ENCODE results near the gene BCL6B.
"Not testable (repeated sequence)": the region's sequence is repeated elsewhere in the genome, so short reads cannot be mapped to it uniquely, and the experiment has no call there.

The BCL6B gene, protein sequence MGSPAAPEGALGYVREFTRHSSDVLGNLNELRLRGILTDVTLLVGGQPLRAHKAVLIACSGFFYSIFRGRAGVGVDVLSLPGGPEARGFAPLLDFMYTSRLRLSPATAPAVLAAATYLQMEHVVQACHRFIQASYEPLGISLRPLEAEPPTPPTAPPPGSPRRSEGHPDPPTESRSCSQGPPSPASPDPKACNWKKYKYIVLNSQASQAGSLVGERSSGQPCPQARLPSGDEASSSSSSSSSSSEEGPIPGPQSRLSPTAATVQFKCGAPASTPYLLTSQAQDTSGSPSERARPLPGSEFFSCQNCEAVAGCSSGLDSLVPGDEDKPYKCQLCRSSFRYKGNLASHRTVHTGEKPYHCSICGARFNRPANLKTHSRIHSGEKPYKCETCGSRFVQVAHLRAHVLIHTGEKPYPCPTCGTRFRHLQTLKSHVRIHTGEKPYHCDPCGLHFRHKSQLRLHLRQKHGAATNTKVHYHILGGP

DNA sequence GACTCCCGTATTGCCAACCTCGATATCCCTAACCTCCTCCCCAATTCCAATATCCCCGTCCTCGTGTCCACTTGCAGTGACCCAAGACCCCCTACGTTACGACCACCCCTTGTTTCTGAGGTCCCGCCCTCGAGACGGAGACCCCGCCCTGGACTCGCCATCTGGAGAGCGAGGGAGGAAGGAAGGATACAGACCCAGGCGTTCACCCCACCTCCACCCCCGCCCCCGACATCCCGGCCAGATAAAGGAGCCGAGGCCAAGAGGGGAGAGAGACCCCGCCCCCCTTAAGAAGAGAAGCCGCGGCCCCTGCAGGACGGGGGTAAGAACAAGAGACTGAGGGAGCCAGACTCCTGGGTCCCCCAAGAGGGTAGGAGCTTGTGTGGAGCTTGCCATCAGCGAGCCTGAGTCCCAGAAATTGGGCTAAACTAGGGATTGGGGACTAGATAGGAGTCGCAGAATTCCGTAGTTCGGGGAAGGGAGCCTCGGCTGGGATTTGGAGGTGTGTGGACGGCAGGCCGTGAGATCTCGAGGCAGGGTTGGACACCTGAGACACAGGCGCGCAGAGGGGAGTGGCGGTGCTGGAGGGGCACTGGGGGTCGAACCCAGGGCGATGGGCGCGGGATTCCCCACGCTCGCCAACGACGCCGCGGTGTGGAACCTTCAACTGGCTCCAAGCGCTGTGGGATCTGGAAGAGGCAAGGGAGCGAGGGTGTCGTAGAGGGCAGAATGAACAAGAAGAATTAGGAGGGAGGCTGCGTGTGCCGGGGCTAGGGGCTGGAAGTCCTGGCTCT, at the start of gene BCL6B:
BCL6B (plus strand) TSS at position 270 of the 791 bp plus-strand sequence. CDS start 622 bp downstream, outside the sequence.
- DNase-seq (ENCODE audit: low read depth in 2 of 2) = no peak

DNA sequence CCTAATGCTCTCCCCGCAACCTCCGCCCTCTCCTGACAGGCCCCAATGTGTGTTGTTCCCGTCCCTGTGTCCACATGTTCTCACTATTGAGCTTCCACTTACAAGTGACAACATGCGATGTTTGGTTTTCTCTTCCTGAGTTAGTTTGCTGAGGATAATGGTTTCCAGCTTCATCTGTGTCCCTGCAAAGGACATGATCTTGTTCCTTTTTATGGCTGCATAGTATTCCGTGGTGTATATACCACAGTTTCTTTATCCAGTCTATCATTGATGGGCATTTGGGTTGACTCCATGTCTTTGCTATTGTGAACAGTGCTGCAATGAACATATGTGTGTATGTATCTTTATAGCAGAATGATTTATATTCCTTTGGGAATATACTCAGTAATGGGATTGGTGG, 43.4 kb upstream of the BCL6B start:
- DNase-seq (ENCODE audit: low read depth in 2 of 2) = not testable (repeated sequence)

DNA sequence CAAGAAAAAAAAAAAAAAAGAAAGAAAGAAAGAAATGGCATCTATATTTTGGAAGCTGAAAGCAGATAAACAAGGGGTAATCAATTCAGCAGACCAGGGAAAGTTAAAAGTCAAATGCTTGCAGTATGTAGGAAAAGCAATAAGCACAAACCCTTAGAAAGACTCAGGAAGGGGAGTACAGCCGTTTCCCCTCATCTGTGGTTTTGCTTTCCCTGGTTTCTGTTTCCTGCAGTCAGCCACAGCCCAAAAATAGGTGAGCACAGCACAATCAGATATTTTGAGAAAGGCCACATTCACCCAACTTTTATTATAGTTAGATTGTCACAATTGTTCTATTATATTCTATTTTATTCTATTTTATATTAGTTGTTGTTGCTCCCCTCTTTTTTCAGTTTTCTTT, 41.4 kb upstream of the BCL6B start:
- no peak for DNase-seq (ENCODE audit: low read depth in 2 of 2)

DNA sequence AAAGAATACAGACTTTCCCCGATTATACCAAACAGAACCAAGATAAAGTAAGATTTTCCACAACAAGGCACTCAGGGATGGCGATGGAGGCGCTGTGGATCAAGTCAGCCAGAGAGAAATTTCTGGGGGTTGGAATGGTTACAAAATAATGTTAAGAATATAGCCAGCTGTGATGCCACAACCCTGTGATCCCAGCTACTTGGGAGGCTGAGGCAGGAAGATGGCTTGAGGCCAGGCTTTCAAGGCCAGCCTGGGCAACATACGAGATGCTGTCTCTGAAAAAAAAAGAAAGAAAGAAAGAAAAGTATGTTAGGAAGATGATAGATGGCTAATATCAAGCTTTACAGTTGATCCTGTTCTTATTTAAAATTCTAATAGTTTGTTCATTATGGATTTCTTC, 37.6 kb upstream of the BCL6B start:
- no peak for DNase-seq (ENCODE audit: low read depth in 2 of 2)

DNA sequence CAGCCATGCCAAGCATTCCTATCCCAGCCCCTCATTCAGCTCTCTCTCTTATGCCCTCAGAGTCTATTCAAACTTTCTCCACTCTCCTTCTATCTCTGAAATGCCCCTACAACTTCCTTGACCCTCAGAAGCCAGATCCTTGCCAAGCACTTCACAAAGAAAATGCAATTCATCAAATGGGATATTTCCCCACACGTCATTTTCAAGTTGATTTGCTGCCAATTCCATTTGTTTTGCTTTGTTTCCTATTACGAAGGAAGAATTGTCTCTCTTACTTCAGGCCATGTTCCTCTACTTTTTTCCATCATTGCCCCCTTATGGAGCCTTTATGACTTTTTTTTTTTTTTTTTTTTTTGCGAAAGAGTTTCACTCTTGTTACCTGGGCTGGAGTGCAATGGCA, 36.2 kb upstream of the BCL6B start:
- no peak for DNase-seq (ENCODE audit: low read depth in 2 of 2)

DNA sequence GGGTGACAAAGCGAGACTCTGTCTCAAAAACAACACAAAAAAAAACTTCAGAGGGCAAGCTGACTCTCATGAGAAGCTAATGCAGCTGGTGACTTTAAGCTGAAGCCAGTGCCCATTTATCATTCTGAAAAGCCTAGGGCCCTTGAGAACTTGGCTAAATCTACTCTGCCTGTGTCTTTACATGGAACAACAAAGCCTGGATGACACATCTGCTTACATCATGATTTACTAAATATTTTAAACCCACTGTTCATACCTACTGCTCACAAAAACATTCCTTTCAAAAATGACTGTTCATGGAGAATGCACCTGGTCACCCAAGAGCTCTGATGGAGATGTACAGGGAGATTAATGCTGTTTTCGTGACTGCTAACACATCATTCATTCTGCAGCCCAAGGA, 33.1 kb upstream of the BCL6B start:
- no peak for DNase-seq (ENCODE audit: low read depth in 2 of 2)

DNA sequence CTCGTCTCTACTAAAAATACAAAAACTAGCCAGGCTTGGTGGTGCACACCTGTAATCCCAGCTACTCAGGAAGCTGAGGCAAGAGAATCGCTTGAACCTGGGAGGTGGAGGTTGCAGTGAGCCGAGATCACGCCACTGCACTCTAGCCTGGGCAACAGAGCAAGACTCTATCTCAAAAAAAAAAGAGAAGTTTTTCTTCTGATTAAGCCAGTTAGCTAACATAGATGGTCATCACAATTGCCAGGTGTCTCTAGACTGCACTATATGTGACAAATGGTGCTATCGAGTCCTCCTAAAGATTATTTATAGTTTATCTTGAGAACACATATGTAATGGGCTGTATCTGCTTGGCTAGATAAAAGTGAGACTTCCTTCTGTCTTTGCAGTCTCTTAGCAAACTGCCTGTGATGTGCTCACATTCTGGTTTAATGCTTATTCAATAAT, 29.2 kb upstream of the BCL6B start:
- not testable (repeated sequence) for DNase-seq (ENCODE audit: low read depth in 2 of 2)

DNA sequence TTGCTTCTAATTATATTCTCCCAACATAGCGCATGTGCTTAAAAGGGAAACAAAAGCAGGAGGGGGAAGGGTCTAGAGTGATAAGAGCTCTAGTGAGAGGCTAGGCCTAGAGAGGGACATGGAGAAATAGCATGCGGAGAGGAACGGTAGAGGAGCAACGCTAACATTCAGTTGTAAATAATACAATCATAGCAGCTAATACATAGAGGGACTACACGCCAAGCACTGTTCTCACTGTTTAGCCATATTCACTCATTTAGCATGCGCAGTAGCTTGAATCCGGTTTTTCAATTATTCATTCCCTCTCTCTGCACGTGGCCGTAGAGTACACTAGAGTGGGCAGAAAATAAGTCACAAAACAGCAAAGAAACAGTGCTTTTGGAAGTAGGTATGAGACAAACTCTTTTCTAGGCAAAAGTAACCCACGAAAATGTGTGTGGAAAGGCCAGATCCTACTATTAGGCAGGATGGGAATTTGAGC, 28.7 kb upstream of the BCL6B start:
- DNase-seq (ENCODE audit: low read depth in 2 of 2) = no peak

DNA sequence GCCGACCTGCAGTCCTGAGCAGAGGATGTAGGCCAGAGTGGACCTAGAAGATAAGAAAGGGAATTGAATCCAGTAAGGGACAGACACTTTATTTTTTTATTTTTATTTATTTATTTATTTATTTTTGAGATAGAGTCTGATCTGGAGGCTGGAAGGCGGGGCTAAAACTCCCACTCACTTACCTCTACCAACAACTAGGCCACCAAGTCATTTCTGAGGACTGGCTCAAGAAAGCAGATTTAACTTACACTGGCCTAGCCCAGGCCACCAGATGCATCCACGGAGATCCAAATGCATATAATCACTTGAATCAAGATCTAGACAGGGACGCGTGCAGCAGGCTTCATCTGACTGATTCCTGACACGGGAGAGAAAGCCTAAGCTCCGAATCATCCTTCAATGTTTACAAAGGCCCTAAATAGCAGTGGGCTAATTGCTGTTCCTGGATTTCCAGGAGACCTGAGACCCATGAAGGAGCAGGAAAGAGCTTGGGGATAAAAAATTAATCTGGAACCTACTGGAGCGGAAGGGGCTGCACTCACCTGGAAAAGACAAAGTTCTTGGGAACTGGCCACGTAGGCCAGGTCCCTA, 28.1 kb upstream of the BCL6B start:
- DNase-seq (ENCODE audit: low read depth in 2 of 2) = no peak

DNA sequence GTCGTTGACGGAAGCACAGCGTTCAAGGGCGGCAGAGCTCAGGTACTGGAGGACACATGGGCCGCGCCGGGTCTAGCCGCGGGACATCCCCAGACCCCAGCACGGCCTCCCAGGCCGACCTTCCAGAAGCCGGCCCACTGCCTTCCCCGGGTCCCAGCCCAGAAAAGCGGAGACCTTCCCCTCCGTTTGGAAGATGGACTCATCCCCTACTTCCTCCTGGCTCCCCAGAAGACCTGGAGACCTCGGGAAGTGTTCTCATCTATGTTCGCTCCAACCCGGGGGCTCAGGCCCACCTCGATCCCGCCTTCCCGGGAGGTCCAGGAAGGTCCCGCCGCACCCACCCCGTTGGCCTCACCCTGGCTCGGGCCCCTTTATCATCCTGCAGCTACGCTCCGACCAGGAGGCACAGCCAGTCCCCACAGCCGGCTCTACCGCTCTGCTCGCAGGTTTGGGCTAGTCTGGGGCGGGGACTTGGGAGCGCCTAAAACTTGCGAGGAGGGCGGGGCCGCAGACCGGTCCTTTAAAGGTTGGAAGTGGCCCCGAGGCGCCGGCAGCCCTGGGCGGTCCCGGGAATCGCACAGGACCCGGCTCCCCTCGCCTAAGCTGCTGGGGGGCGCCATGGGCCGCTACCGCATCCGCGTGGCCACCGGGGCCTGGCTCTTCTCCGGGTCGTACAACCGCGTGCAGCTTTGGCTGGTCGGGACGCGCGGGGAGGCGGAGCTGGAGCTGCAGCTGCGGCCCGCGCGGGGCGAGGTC, 27.2 kb upstream of the BCL6B start, which contains the start of gene ALOX12:
ALOX12 (plus strand) TSS at position 550 of the 756 bp plus-strand sequence; CDS start at position 619, 69 bp downstream.
- DNase-seq (ENCODE audit: low read depth in 2 of 2) = no peak

DNA sequence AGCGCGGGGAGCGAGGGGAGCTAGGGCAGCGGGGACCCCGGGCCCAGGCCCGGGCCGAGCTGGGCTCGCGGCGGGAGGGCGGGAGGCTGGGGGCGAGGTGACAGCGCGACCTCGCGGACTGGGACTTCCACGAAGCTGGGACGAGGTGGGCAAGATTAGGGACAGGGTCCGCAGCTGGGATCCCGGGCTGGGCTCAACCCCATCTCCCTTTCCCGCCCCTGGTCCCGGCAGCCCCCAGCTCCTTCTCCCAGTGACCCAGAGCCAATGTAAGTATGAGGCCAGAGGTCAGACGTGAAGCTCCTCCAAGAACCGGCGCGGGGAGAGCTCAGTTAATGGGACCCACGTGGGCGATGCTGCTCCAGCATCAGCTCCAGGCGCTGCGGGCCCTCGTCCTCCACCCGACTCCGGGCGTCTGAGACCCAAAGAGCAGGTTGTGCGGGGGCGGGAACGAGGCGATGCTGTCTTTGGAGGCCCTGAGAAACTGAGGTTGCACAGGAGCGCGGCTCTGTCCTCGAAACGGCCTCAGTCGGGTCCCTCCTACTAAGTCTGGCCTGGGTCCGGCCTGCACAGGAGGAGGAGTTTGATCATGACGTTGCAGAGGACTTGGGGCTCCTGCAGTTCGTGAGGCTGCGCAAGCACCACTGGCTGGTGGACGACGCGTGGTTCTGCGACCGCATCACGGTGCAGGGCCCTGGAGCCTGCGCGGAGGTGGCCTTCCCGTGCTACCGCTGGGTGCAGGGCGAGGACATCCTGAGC, 26.4 kb upstream of the BCL6B start:
- DNase-seq (ENCODE audit: low read depth in 2 of 2) = no peak

DNA sequence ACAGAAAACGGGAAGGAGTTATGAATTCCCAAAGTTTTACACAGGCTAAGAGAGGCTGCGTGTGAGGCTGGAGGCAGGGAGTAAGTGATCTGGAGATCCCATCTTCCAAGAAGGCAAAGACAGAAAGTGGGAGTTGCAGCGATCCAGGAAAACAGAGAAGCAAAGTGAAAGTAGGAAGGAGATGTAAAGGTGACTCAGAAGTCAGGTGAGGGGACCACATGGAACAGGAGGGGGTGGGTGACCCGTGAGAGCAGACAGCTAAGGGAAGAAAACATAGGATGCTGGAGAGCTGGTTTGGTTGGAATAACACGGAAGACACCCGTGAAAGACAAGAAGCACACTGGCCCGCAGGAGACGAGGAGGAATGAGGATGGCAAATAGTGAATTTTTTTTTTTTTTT, 25.7 kb upstream of the BCL6B start:
- no peak for DNase-seq (ENCODE audit: low read depth in 2 of 2)

DNA sequence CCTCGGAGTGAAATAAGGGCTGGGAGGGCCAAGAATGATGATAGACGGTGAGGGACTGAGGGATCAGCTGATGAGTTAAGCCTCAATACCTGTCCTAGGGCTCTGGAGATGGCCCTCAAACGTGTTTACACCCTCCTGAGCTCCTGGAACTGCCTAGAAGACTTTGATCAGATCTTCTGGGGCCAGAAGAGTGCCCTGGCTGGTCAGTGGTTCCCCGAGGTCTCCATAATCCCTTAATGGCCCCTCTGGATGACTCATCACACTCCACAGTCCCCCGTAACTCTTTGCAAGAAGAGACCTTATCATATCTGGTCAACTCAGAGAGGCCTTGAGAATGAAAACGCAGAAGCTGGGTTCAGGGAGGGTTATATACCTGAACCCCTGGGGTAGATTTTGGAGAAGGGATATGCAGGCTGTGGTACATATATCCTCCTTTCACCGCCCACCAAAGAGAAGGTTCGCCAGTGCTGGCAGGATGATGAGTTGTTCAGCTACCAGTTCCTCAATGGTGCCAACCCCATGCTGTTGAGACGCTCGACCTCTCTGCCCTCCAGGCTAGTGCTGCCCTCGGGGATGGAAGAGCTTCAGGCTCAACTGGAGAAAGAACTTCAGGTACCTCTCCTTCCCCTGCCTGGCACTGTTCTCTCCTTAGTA, 23.9 kb upstream of the BCL6B start:
- DNase-seq (ENCODE audit: low read depth in 2 of 2) = no peak

DNA sequence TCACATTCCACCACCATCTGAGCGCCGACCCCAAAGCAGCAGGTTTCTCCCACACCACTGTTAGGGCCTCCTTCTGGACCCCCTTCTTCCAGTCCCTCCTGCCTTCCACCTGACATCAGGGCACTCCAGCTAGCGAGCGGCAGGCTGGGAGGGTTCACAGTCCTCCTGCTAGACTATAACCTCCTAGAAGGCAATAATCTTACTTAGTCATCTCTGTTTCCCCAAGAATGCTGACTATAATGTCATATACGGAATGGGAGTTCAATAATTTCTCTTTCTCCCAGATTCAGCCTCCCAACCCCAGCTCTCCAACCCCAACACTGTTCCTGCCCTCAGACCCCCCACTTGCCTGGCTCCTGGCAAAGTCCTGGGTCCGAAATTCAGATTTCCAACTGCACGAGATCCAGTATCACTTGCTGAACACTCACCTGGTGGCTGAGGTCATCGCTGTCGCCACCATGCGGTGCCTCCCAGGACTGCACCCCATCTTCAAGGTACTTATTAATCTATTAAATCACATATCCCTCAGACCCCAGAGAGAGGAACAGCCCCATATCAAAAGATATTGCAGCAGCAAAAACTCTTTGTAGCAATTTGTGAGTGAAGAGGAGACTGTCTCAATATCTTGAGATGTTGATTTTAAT, 21.4 kb upstream of the BCL6B start:
- DNase-seq (ENCODE audit: low read depth in 2 of 2) = no peak

DNA sequence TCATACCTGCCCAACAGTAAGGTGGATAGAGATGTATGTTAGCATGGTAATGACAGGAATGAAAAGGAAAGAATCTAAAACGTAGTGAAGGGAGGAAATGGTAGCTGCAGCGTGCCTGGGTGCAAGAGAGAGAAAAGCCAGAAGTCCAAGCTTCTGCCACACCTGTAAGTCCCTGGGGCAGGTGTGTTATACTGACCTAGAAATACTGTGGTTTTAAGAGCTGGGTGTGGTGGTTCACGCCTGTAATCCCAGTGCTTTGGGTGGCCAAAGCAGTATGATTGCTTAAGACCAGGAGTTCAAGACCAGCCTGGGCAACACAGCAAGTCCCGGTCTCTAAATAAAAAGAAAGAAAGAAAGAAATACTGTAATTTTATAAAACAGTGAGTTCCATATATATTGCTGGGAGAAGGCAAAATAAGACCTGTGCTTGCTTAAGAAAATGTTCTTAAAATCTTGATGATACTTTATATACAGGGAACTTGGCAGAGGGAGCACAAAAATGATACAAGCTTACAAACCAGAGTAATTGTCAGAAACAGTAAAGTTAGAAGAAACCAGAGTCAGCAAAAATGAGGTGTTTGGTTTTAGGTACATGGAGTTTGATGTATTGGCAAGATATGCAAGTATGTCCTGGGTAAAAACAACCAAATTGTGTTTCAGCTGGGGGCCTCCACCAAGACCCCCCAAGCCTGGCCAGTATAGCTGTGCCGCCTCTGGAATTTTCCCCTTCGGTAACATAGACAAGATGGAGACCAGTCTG, 20.4 kb upstream of the BCL6B start:
- no peak for DNase-seq (ENCODE audit: low read depth in 2 of 2)

DNA sequence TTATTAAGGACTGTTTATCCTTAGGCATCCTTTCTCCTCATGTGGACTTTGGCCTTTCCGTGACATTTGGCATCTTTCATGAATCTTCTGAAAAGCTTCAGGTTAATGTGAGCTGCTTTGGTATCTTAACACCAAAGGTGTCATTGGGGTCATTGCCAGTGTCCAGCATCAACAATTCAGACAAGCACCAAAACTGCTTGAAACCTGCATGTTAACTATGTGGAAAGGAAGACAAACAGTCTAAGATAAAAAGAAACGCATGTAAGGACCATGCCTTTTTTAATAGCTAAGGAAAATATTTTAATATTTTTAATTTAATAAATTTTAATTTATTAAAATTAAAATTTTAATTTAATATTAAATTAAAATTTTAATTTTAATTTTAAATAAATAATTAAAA, 19.1 kb upstream of the BCL6B start:
- no peak for DNase-seq (ENCODE audit: low read depth in 2 of 2)

DNA sequence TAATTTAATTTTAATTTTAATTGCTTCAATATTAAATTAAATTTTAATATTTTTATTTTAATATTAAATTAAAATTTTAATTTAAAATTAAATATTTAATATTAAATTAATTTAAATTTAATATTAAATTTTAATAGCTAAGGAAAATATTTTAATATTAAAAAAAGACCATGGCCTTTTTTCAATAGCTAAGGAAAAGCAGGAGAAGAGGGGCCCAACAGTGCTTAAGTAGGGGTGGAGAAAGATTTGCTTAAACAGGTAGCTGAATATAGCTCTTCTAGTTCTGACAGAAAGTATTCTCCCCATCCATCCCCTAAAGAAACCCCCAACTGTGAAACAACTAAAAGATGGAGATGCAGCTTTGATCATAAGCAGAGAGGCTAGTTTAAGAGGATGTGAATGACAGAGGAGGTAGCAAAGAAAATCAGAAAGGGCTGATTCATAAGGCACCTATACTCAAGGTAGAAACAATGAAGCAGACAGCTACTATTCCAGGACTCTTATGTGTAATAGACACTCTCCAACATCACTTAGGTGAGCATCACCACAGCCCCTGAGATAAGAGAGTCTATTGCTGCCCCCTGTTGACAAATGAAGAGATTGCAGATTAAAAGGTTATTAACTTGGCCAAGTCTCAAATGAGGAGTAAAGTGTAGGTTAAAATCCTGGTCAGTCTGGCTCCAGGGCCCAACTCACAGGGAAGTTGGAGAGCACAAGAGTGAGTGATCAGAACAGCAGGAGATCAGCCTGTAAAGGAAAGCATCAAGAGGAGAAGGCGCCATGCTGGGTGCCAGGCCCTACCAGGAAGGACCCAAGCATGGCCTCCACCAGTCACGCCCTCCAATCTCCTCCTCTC, 18.2 kb upstream of the BCL6B start:
- no peak for DNase-seq (ENCODE audit: low read depth in 2 of 2)

DNA sequence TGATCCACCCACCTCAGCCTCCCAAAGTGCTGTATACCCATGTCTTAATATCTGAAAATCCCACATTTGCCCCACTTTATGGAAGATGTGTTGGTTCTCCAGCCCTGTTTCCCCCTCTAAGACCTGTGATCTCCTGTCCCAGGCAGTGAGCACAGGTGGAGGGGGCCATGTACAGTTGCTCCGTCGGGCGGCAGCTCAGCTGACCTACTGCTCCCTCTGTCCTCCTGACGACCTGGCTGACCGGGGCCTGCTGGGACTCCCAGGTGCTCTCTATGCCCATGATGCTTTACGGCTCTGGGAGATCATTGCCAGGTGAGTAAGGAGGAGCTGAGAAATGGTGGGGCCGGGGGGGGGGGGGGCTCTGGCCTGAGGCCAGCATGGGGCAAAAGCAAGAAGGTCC, 17.1 kb upstream of the BCL6B start:
- no peak for DNase-seq (ENCODE audit: low read depth in 2 of 2)

Data from stimulated activated CD4-positive, alpha-beta T cell treated with anti-CD3 and anti-CD28 coated beads, Interleukin-15, amount 100 ng/mL, for 48 hours (primary cell).